Measurements from ENCODE around the gene SLC9A8.

Gene SLC9A8

GRCh38 chr20:49812507-49813304, at the start of gene SLC9A8 (continued):
- no peak for TF ChIP-seq OSR2 (tag by site-specific recombination; IDR thresholded peaks at IDR 0.05)
- TF ChIP-seq IKZF3 (tag by site-specific recombination; IDR thresholded peaks at IDR 0.05) = peak; percentile 79

- H3K36me3 ChIP-seq (ENCODE audit: control insufficient read depth in 2 of 2, insufficient read depth in 1 of 2, low read length in 2 of 2) = no peaks in the 10 kb centered on the region
- no peak overlapping the region for H3K4me3 ChIP-seq (ENCODE audit: low read depth, low read length)
- ChIA-PET POLR2A (no interaction called here), CTCF (interaction anchor here (0.6 to 1.4 kb wide), 3 partner anchors 77 to 154 kb away, joined by 3 to 4 read pairs (median 4); no protein-coding TSS in a partner anchor)
- no peak overlapping the region for H3K27ac ChIP-seq (ENCODE audit: extremely low read depth, low read depth, low read length)
- H3K4me1 ChIP-seq (ENCODE audit: control insufficient read depth, insufficient read depth, low read length) = no peaks in the 10 kb centered on the region
- H3K9me3 ChIP-seq (ENCODE audit: control insufficient read depth, insufficient read depth, low read depth, low read length) = no peaks in the 10 kb centered on the region
- TF ChIP-seq ZNF473 (tag by site-specific recombination; IDR thresholded peaks at IDR 0.05) (no peak), PRDM4 (tag by site-specific recombination; IDR thresholded peaks at IDR 0.05) (peak; percentile 55; the same call in 1 of the 2 replicates)
Observed at GRCh38 chr20:49762940-49763766, 49.5 kb upstream of the SLC9A8 start.

- Histone ChIP-seq H3K9me3 (ENCODE audit: control insufficient read depth, insufficient read depth, low read depth, low read length) (no peaks in the 10 kb centered on the region), H3K4me1 (ENCODE audit: control insufficient read depth, insufficient read depth, low read length) (no peaks in the 10 kb centered on the region), H3K36me3 (ENCODE audit: control insufficient read depth in 2 of 2, insufficient read depth in 1 of 2, low read length in 2 of 2) (no peaks in the 10 kb centered on the region), H3K27ac (ENCODE audit: extremely low read depth, low read depth, low read length) (no peak overlapping the region), H3K4me3 (ENCODE audit: low read depth, low read length) (no peak overlapping the region)
- POLR2A ChIA-PET = no interaction called here
- TF ChIP-seq YY1 (tag by site-specific recombination; IDR thresholded peaks at IDR 0.05) (no peak), ZNF664 (tag by site-specific recombination; IDR thresholded peaks at IDR 0.05) (0 out of 2 replicates have a peak, but pooled peaks have one; percentile 31), ZNF24 (tag by site-specific recombination; IDR thresholded peaks at IDR 0.05) (no peak), ZNF354C (tag by site-specific recombination; IDR thresholded peaks at IDR 0.05; ENCODE audit: borderline replicate concordance, low read depth) (no peak), ZBTB17 (tag by site-specific recombination; IDR thresholded peaks at IDR 0.05) (no peak), KLF10 (tag by site-specific recombination; IDR thresholded peaks at IDR 0.05) (no peak), ZNF518A (tag by site-specific recombination; conservative IDR thresholded peaks at IDR 0.05; ENCODE audit: low read depth) (no peak)
- CTCF ChIA-PET = interaction anchor here (0.6 kb wide), 1 partner anchor 228 kb away, joined by 3 read pairs; no protein-coding TSS in a partner anchor
Observed at GRCh38 chr20:49765413-49765736, 47.3 kb upstream of the SLC9A8 start.

Data from HEK293 (cell line).